GM23338 (cell line): Measurements from ENCODE around the gene SRPK2.

Source experiments
- CREB1 ChIP-seq: fragments of 250-450 bp; sonication (Bioruptor Pico); IDR thresholded peaks from 2 replicates; pipeline ENCODE4 v1.5.0; 2020; ENCODE audit warnings: low read depth, mild to moderate bottlenecking, moderate library complexity
- CTCF ChIP-seq, 2 experiments: fragments of 200-600 bp in 1 of 2; sonication (generic) in 1 of 2; conservative IDR thresholded peaks; 2 replicates each; pipeline versions ENCODE4 v1.5.1 to v1.6.1; 2016 to 2017; ENCODE audit warnings: antibody characterized with exemption in 2 of 2, low read depth in 2 of 2, mild to moderate bottlenecking in 2 of 2, moderate library complexity in 1 of 2
- EZH2 ChIP-seq: fragments of 200-600 bp; sonication (generic); IDR thresholded peaks from one replicate; pipeline ENCODE4 v1.8.0; 2017; ENCODE audit warnings: antibody characterized with exemption, mild to moderate bottlenecking, low read depth; ENCODE audit not compliant: unreplicated experiment
- EZH2phosphoT487 ChIP-seq: fragments of 200-600 bp; sonication (generic); IDR thresholded peaks from one replicate; pipeline ENCODE4 v1.8.1; 2018; ENCODE audit warnings: antibody characterized with exemption; ENCODE audit not compliant: unreplicated experiment
- JUNB ChIP-seq: IDR thresholded peaks from one replicate; pipeline ENCODE4 v1.6.1; 2016; ENCODE audit warnings: antibody characterized with exemption; ENCODE audit not compliant: unreplicated experiment
- POLR2AphosphoS5 ChIP-seq: IDR thresholded peaks from 2 replicates; pipeline ENCODE4 v1.6.1; 2016; ENCODE audit warnings: antibody characterized with exemption, low read depth
- REST ChIP-seq: IDR thresholded peaks from one replicate; pipeline ENCODE4 v1.6.1; 2018; ENCODE audit warnings: antibody characterized with exemption; ENCODE audit not compliant: unreplicated experiment
- STAT1 ChIP-seq: IDR thresholded peaks from one replicate; pipeline ENCODE4 v1.6.1; 2016; ENCODE audit warnings: antibody characterized with exemption; ENCODE audit not compliant: unreplicated experiment
- ZNF114 ChIP-seq: fragments of 250-450 bp; sonication (Bioruptor Pico); IDR thresholded peaks from 2 replicates; pipeline ENCODE4 v1.5.0; 2020; ENCODE audit warnings: mild to moderate bottlenecking, moderate library complexity
- ZNF331 ChIP-seq: fragments of 250-450 bp; sonication (Bioruptor Pico); IDR thresholded peaks from 2 replicates; pipeline ENCODE4 v1.5.0; 2020; ENCODE audit warnings: low read depth, mild to moderate bottlenecking, moderate library complexity

GRCh38 chr7:105230486-105230885, 158.2 kb downstream of the SRPK2 start:
- no peak for TF ChIP-seq CTCF (conservative IDR thresholded peaks at IDR 0.05; ENCODE audit: low read depth in 2 of 2)
- TF ChIP-seq EZH2phosphoT487, result no peak
- no peak for TF ChIP-seq POLR2AphosphoS5
- TF ChIP-seq ZNF114 (CRISPR knock-in tag), result no peak
- TF ChIP-seq EZH2, result no peak
- no peak for TF ChIP-seq JUNB
- TF ChIP-seq REST, result no peak
- TF ChIP-seq CREB1 (CRISPR knock-in tag), result no peak
- no peak for TF ChIP-seq STAT1
- TF ChIP-seq ZNF331 (CRISPR knock-in tag), result no peak
